Panc1 (cell line): ENCODE measurements around the gene SCGB1C1. TPM values are rescaled to one million over a fixed set of nuclear protein-coding genes. Genes with fewer than 3 reads are reported as not detected.
A peak's percentile ranks its signal among the peaks of the same experiment; 100 is the strongest.

ENCODE experiments used
- ATAC-seq: fragments of 200-7000 bp; cut with Tn5 transposase; 2 replicates; pipeline ENCODE4 v1.9.1; 2020; ENCODE audit warnings: mild to moderate bottlenecking, moderate library complexity
- BruUV-seq: library from RNA; stranded (reverse); fragments of 400-500 nt; replicated peaks from 2 replicates; lab custom pipeline; 2021; lab: Mats Ljungman, UMichigan
- CTCF ChIA-PET: fragments of 300-600 bp; sonication (Branson Sonifier 250); formaldehyde crosslinking; loops from one replicate; lab custom pipeline; 2022; ENCODE audit warnings: antibody characterized with exemption; lab: Charles Lee
- POLR2A ChIA-PET: fragments of 300-600 bp; sonication (Branson Sonifier 250); formaldehyde crosslinking; loops from one replicate; lab custom pipeline; 2022; ENCODE audit warnings: antibody characterized with exemption; lab: Charles Lee
- DNase-seq: peaks from one replicate; pipeline ENCODE4 v3.0.0-alpha.2; 2010; ENCODE audit warnings: low read depth, low spot score
- H3K27ac ChIP-seq: 2 replicates; pipeline ENCODE4 v1.5.1; 2011; ENCODE audit warnings: mild to moderate bottlenecking, low read length, inconsistent platforms
- H3K27me3 ChIP-seq: fragments of 200-500 bp; sonication (Bioruptor generic); 2 replicates; pipeline ENCODE4 v1.6.0; 2014; ENCODE audit warnings: low read length, inconsistent platforms; ENCODE audit not compliant: control insufficient read depth, insufficient read depth
- H3K36me3 ChIP-seq: fragments of 200-500 bp; sonication (Bioruptor generic); 2 replicates; pipeline ENCODE4 v1.5.1; 2014; ENCODE audit warnings: inconsistent platforms, mild to moderate bottlenecking, low read length, moderate library complexity; ENCODE audit not compliant: control insufficient read depth, insufficient read depth
- H3K4me1 ChIP-seq: 2 replicates; pipeline ENCODE4 v1.5.1; 2011; ENCODE audit warnings: inconsistent platforms, mild to moderate bottlenecking, low read length, moderate library complexity; ENCODE audit not compliant: control insufficient read depth, insufficient read depth
- H3K4me3 ChIP-seq, 2 experiments: 2 replicates each; pipeline ENCODE4 v1.5.1; 2011 to 2012; ENCODE audit warnings: low read depth in 2 of 2, low read length in 2 of 2, mild to moderate bottlenecking in 2 of 2, inconsistent platforms in 1 of 2, moderate library complexity in 1 of 2
- H3K9me3 ChIP-seq: fragments of 200-500 bp; sonication (Bioruptor generic); 2 replicates; pipeline ENCODE4 v1.5.1; 2014; ENCODE audit warnings: low read depth, mild to moderate bottlenecking, inconsistent platforms, low read length, moderate library complexity; ENCODE audit not compliant: control insufficient read depth, insufficient read depth
- POLR2AphosphoS5 ChIP-seq: IDR thresholded peaks from 2 replicates; pipeline ENCODE4 v1.6.1; 2012; ENCODE audit warnings: mild to moderate bottlenecking, low read depth, low read length, moderate library complexity
- SIN3A ChIP-seq: IDR thresholded peaks from 2 replicates; pipeline ENCODE4 v1.6.1; 2012; ENCODE audit warnings: low read depth, mild to moderate bottlenecking, low read length, moderate library complexity, borderline replicate concordance; ENCODE audit not compliant: insufficient read depth
- TCF7L2 ChIP-seq: IDR thresholded peaks from 2 replicates; pipeline ENCODE4 v1.6.1; 2011; ENCODE audit warnings: mild to moderate bottlenecking, low read depth, low read length, inconsistent platforms
- in situ Hi-C: cut with HindIII; loops from 2 replicates; pipeline ENCODE4 v1.10.0; 2016; ENCODE audit warnings: low sequenced_read_pairs, low pct_unique_long_range_greater_than_20kb
- intact Hi-C: fragments of 100-400 bp; cut with micrococcal nuclease; formaldehyde crosslinking; loops from one replicate; pipeline ENCODE4 v1.10.0; 2022; ENCODE audit not compliant: unreplicated experiment
- total RNA-seq: library from RNA; stranded (reverse); gene quantifications from one replicate; pipeline ENCODE4 v1.2.1, GENCODE V29; 2021; ENCODE audit not compliant: unreplicated experiment
- TF ChIP-seq, protein P1 (sequence below), 2 experiments: IDR thresholded peaks; 2 replicates each; pipeline ENCODE4 v1.6.1; 2011 to 2012; ENCODE audit warnings: low read depth in 2 of 2, control low read depth in 1 of 2, low read length in 1 of 2, mild to moderate bottlenecking in 1 of 2, moderate library complexity in 1 of 2; ENCODE audit not compliant: insufficient read depth in 1 of 2
- TF ChIP-seq, protein P2 (sequence below): fragments of 450-650 bp; IDR thresholded peaks from 2 replicates; pipeline ENCODE4 v1.5.1; 2017; ENCODE audit warnings: mild to moderate bottlenecking

Gene SCGB1C1
- total RNA-seq, 1 experiment from 2014 or later: not detected

DNA sequence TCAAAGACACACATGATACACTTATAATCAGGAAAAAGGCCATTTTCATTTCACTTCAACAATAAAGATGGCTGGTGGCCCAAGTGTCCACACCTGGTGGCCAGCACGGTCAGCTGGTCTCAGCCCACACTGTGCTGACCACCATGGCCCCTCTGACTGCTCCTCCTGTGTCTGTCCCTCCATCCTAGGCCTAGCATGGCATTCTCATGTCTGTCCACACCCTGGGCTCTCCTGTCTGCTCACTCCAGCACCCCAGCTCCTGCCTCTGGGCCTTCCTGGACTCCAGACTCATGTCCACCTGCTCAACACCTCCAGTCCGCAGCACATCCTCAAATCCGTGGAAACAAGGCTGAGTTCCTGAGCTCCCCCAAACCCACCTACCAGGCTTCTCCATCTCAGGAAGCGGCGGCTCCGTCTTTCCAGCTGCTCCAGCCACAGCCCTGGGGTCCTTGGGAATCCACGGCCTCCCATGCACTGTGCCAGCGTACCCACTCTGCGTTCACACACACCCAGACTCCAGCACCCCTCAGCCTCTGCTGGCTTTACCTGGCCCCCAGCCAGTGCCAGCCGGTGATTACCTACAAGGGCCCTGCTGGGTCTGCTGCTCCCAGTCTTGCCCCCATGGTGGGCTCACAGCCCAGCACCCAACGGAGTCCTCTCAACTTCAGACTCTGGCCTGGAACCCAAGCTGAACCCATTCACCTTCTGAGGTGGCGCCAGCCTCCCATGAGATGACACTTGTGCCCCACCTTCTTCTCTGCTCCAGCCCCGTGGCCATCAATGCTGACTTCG is 29.3 kb downstream of the SCGB1C1 start:
- no TSS peak for BruUV-seq
- TF ChIP-seq POLR2AphosphoS5: no peak
- no peak for TF ChIP-seq TCF7L2
- TF ChIP-seq, protein P1, sequence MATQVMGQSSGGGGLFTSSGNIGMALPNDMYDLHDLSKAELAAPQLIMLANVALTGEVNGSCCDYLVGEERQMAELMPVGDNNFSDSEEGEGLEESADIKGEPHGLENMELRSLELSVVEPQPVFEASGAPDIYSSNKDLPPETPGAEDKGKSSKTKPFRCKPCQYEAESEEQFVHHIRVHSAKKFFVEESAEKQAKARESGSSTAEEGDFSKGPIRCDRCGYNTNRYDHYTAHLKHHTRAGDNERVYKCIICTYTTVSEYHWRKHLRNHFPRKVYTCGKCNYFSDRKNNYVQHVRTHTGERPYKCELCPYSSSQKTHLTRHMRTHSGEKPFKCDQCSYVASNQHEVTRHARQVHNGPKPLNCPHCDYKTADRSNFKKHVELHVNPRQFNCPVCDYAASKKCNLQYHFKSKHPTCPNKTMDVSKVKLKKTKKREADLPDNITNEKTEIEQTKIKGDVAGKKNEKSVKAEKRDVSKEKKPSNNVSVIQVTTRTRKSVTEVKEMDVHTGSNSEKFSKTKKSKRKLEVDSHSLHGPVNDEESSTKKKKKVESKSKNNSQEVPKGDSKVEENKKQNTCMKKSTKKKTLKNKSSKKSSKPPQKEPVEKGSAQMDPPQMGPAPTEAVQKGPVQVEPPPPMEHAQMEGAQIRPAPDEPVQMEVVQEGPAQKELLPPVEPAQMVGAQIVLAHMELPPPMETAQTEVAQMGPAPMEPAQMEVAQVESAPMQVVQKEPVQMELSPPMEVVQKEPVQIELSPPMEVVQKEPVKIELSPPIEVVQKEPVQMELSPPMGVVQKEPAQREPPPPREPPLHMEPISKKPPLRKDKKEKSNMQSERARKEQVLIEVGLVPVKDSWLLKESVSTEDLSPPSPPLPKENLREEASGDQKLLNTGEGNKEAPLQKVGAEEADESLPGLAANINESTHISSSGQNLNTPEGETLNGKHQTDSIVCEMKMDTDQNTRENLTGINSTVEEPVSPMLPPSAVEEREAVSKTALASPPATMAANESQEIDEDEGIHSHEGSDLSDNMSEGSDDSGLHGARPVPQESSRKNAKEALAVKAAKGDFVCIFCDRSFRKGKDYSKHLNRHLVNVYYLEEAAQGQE (IDR thresholded peaks at IDR 0.05; ENCODE audit: insufficient read depth in 1 of 2, low read depth in 2 of 2, low read length in 1 of 2): no peak
- no peak for TF ChIP-seq SIN3A
- TF ChIP-seq, protein P2, sequence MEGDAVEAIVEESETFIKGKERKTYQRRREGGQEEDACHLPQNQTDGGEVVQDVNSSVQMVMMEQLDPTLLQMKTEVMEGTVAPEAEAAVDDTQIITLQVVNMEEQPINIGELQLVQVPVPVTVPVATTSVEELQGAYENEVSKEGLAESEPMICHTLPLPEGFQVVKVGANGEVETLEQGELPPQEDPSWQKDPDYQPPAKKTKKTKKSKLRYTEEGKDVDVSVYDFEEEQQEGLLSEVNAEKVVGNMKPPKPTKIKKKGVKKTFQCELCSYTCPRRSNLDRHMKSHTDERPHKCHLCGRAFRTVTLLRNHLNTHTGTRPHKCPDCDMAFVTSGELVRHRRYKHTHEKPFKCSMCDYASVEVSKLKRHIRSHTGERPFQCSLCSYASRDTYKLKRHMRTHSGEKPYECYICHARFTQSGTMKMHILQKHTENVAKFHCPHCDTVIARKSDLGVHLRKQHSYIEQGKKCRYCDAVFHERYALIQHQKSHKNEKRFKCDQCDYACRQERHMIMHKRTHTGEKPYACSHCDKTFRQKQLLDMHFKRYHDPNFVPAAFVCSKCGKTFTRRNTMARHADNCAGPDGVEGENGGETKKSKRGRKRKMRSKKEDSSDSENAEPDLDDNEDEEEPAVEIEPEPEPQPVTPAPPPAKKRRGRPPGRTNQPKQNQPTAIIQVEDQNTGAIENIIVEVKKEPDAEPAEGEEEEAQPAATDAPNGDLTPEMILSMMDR: no peak
- H3K27ac ChIP-seq: no peak overlapping the region
- no peaks in the 10 kb centered on the region for H3K9me3 ChIP-seq
- ATAC-seq (0 out of 2 replicates have a peak, but pooled peaks have one; percentile 16), DNase-seq (no peak)
- no peaks in the 10 kb centered on the region for H3K4me1 ChIP-seq
- ChIA-PET CTCF (interaction anchor here (0.5 kb wide), 1 partner anchor 225 kb away, joined by 3 read pairs; no protein-coding TSS in a partner anchor), POLR2A (no interaction called here)
- intact Hi-C loops (no loop called here), in situ Hi-C loops (no loop called here)
- H3K27me3 ChIP-seq: no peaks in the 10 kb centered on the region
- H3K4me3 ChIP-seq: no peak overlapping the region
- no peaks in the 10 kb centered on the region for H3K36me3 ChIP-seq

DNA sequence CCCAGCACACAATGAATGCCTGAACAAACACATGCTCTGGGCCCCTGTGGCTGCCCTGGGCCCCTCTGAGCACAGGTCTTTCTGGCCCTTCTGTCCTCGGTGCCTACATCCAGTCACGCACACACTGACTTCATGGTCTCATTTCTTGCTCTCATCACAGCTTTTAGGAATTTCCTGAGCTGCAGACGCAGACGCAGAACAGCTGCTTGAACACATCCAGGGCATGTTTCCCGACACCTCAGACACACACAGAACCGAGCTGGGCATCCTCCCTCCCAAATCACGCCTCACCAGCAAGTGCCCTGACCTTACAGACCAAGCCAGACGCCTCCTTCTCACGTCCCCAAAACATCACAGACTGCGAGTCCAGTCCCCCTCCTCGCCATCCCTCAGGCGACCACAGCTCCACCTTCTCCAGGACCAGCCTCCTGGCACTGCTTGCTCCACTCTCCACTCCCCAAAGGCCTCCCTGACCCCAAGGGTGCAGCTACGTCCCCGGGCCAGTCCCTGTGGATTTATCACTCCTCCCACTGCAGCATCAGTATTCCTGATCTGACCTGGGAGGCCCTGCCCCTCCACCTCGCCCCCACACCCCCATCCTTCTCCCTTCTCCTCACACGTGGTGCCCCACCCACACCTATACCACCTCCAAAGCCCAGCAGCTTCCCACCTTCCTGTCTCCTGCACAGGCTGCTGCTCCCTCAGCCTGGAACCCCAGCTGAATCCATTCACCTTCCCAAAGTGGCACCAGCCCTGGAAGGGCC is 30.3 kb downstream of the SCGB1C1 start:
- ChIA-PET CTCF (interaction anchor here (0.5 kb wide), 1 partner anchor 184 kb away, joined by 3 read pairs; no protein-coding TSS in a partner anchor), POLR2A (no interaction called here)
- no peak for ATAC-seq
- no peak for DNase-seq
- no TSS peak for BruUV-seq
- Histone ChIP-seq H3K36me3 (no peaks in the 10 kb centered on the region), H3K27ac (no peak overlapping the region), H3K27me3 (no peaks in the 10 kb centered on the region), H3K4me1 (no peaks in the 10 kb centered on the region), H3K4me3 (no peak overlapping the region), H3K9me3 (no peaks in the 10 kb centered on the region)
- in situ Hi-C loops: no loop called here
- TF ChIP-seq TCF7L2 (no peak), POLR2AphosphoS5 (no peak), SIN3A (no peak)
- TF ChIP-seq, protein P2: no peak
- TF ChIP-seq, protein P1 (IDR thresholded peaks at IDR 0.05; ENCODE audit: insufficient read depth in 1 of 2, low read depth in 2 of 2, low read length in 1 of 2): no peak
- intact Hi-C loops: no loop called here
